ES-I3 (cell line): Measurements from ENCODE around the gene PBXIP1.

Experiments
- H3K36me3 ChIP-seq: 2 replicates; pipeline ENCODE4 v1.6.1; 2013; ENCODE audit warnings: mild to moderate bottlenecking, low read length, control low read depth, moderate library complexity; ENCODE audit not compliant: insufficient read depth
- H3K4me1 ChIP-seq: 2 replicates; pipeline ENCODE4 v1.6.1; 2013; ENCODE audit warnings: mild to moderate bottlenecking, control low read depth, low read length; ENCODE audit not compliant: insufficient read depth
- H3K9ac ChIP-seq: 2 replicates; pipeline ENCODE4 v1.6.1; 2013; ENCODE audit warnings: low read depth, mild to moderate bottlenecking, low read length, moderate library complexity
- H3K9me3 ChIP-seq: 2 replicates; pipeline ENCODE4 v1.6.1; 2013; ENCODE audit warnings: mild to moderate bottlenecking, low read length, moderate library complexity; ENCODE audit not compliant: control insufficient read depth, insufficient read depth

PBXIP1 gene

GRCh38 chr1:154961207-154962155 is 5.6 kb upstream of the PBXIP1 start, which contains the start of gene PYGO2:
PYGO2 (minus strand) TSS chr1:154961782; CDS start chr1:154961576, 206 bp downstream.
- Histone ChIP-seq H3K9ac (peak within 1 kb of the TSS; percentile 99), H3K36me3 (peaks cover 26% of the 10 kb centered on the region), H3K4me1 (peaks cover 9% of the 10 kb centered on the region; the same call in 1 of the 2 replicates), H3K9me3 (no peaks in the 10 kb centered on the region)

DNA sequence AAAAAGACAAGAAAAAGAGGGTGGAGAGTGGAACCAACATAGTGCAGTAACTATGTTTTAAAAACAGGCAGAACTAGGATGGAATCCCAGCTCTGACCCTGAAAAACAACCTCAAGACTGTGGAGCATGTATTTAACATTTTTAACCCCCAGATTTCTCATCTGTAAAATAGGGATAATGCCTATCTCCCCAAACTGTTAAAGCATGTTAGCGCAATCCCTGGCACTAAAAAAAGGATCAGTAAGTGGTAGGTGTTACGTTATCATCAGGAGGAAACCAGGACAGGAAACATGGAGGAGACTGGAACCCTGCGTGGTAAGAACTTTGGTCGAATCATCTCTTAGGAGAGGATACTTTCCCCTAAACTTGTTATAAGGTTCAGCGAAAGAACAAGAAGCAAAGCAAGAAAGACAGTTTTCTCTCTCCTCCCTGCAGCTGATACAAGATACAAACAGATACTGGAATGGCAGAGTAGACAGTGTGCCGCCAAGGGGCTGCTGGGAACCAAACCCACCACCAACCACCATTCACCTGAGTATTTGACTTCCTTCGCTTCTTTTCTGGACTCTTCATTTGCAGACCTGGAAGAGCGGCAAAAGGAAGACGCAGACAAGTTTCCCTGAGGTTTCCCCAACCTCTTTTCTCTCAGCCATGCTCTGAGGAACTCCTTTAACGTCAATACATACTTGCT is 4.7 kb upstream of the PBXIP1 start:
- peaks cover 20% of the 10 kb centered on the region for H3K36me3 ChIP-seq
- no peaks in the 10 kb centered on the region for H3K9me3 ChIP-seq
- H3K9ac ChIP-seq, result peak overlapping the region; percentile 99
- H3K4me1 ChIP-seq, result peaks cover 9% of the 10 kb centered on the region; the same call in 1 of the 2 replicates

GRCh38 chr1:154959426-154959780 is 3.5 kb upstream of the PBXIP1 start:
- peaks cover 16% of the 10 kb centered on the region for H3K4me1 ChIP-seq
- H3K36me3 ChIP-seq, result peaks cover 11% of the 10 kb centered on the region; the same call in 1 of the 2 replicates
- H3K9me3 ChIP-seq, result no peaks in the 10 kb centered on the region
- H3K9ac ChIP-seq, result no peak overlapping the region

GRCh38 chr1:154958681-154959425 is 3.0 kb upstream of the PBXIP1 start:
- no peaks in the 10 kb centered on the region for H3K9me3 ChIP-seq
- H3K4me1 ChIP-seq, result peaks cover 16% of the 10 kb centered on the region
- H3K9ac ChIP-seq, result no peak overlapping the region
- peaks cover 7% of the 10 kb centered on the region; the same call in 1 of the 2 replicates for H3K36me3 ChIP-seq

- H3K4me1 ChIP-seq, result peaks cover 16% of the 10 kb centered on the region
- H3K9me3 ChIP-seq, result no peaks in the 10 kb centered on the region
- no peak overlapping the region for H3K9ac ChIP-seq
These were observed 2.1 kb upstream of the PBXIP1 start for GRCh38 chr1:154958036-154958435.

GRCh38 chr1:154957091-154957657 is 1.3 kb upstream of the PBXIP1 start:
- Histone ChIP-seq H3K9me3 (no peaks in the 10 kb centered on the region), H3K9ac (no peak overlapping the region; the same call in 1 of the 2 replicates), H3K36me3 (no peaks in the 10 kb centered on the region), H3K4me1 (peaks cover 12% of the 10 kb centered on the region)

More at GRCh38 chr1:154958036-154958435, 2.1 kb upstream of the PBXIP1 start:
- H3K36me3 ChIP-seq, result no peaks in the 10 kb centered on the region

GRCh38 chr1:154956544-154956941 is 644 bp upstream of the PBXIP1 start:
- peaks cover 12% of the 10 kb centered on the region for H3K4me1 ChIP-seq
- H3K36me3 ChIP-seq, result no peaks in the 10 kb centered on the region
- H3K9me3 ChIP-seq, result no peaks in the 10 kb centered on the region
- H3K9ac ChIP-seq, result peak overlapping the region; percentile 64; the same call in 1 of the 2 replicates

DNA sequence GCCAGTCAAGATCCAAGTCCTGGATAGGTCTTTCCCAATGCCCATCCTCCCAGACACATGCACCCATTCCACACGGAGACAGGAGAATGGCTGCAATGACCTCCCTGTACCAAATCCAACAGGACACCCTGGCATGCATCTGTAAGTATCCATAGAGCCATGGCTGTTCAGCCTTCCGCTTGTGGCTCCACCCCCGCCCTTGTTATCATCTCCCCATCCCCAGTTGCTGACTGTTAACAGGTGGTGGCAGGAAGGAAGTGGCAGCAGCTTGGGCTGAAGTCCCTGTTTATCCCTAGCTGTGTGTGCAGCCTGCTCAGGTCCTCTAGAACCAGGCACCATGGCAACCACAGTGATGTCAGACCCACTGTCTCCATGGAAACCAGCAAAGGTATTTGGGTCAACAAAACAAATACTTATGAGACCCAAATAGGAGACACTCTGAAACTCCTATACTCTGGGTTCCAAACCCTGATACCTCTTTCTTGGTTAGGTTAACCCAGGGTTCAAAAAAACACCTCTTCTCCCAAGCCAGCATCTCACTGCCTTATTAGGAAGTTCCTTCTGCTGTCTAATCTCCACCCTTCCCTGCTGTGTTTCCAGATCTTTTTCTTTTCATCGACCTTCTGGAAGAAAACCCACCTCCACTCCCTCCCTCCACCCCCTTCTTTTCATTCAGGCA is 721 bp downstream of the PBXIP1 start:
- Histone ChIP-seq H3K9ac (peak overlapping the region; percentile 64), H3K4me1 (peaks cover 12% of the 10 kb centered on the region)

DNA sequence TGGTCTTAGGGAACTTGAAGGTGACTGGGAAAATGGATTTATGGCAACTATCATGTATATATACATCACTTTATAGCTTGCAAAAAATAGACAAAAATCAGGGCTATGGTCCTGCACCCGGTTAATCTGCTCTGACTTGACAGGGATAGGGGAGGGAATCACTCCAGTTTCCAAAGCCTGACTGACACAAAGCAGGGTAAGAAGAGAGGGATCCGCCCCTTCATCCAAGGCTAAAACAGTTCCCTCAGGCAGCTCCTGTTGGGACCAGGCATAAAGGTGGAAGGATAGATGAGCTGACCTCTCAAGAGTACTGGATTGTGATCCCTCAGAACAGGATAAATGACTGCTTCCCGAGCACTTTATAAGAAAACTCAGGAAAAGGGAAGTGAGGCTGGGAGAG is 1.4 kb downstream of the PBXIP1 start:
- Histone ChIP-seq H3K9ac (no peak overlapping the region), H3K36me3 (no peaks in the 10 kb centered on the region), H3K4me1 (peaks cover 12% of the 10 kb centered on the region), H3K9me3 (no peaks in the 10 kb centered on the region)

More for the DNA sequence above, 721 bp downstream of the PBXIP1 start:
- Histone ChIP-seq H3K36me3 (no peaks in the 10 kb centered on the region), H3K9me3 (no peaks in the 10 kb centered on the region)

DNA sequence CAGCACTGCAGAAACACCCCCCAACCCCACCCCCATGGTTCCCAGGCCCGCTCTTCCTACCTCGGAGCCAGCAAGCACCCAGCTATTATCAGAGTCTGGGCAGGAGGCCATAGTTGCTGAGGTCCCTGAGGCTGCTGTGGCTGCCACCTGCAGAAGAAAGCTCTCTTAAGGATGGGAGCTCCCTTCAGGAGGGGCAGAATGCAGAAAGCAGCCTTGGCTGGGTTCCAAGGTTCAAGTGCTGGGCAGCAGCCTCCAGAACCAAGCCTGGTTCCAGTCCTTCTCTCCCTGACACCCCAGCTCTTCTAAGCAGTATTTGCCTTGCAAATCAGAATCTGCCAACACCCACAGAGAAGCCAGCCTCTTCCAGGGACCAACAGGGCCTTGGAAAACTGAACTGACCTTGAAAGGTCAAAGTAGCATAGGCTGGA is 2.3 kb downstream of the PBXIP1 start:
- H3K36me3 ChIP-seq, result no peaks in the 10 kb centered on the region
- H3K4me1 ChIP-seq, result peaks cover 12% of the 10 kb centered on the region
- no peaks in the 10 kb centered on the region for H3K9me3 ChIP-seq
- H3K9ac ChIP-seq, result no peak overlapping the region

GRCh38 chr1:154952664-154953063 is 3.2 kb downstream of the PBXIP1 start:
- no peaks in the 10 kb centered on the region for H3K9me3 ChIP-seq
- H3K9ac ChIP-seq, result no peak overlapping the region
- H3K36me3 ChIP-seq, result no peaks in the 10 kb centered on the region
- peaks cover 12% of the 10 kb centered on the region for H3K4me1 ChIP-seq

GRCh38 chr1:154951901-154952657 is 3.8 kb downstream of the PBXIP1 start:
- Histone ChIP-seq H3K9me3 (no peaks in the 10 kb centered on the region), H3K4me1 (peaks cover 9% of the 10 kb centered on the region), H3K36me3 (no peaks in the 10 kb centered on the region), H3K9ac (no peak overlapping the region)

DNA sequence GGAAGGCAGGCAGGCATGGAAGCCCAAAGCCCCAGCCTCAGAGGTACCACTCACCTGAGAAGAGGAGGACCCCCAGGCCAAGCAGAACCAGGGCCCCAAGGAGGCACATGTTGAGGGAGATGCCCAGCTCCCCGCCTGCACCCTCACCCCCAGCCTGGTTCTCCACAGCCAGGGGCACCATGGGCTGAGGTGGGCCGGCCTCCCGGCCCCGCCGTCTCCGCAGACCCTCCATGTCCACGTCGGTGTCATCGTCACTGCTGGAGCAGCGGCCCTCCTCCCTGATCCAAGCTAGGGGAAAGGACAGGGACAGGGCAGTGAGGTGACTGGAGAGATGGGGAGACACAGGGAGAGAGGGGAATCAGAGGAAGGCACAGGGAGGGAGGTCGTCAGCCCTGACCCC is 7.8 kb downstream of the PBXIP1 start:
- no peak overlapping the region for H3K9ac ChIP-seq
- H3K36me3 ChIP-seq, result no peaks in the 10 kb centered on the region
- H3K9me3 ChIP-seq, result no peaks in the 10 kb centered on the region
- no peaks in the 10 kb centered on the region for H3K4me1 ChIP-seq
